ENCODE data around the gene PWP2.

GRCh38 chr21:44076316-44076715 lies 30.9 kb upstream of the PWP2 start:
- TF ChIP-seq CTCF (optimal IDR thresholded peaks at IDR 0.05 in 1 of 3, IDR thresholded peaks at IDR 0.05 in 1 of 3, conservative IDR thresholded peaks at IDR 0.05 in 1 of 3; ENCODE audit: extremely low read depth in 1 of 3, insufficient read depth in 2 of 3, low read length in 3 of 3) (no peak), EZH2 (IDR thresholded peaks at IDR 0.05; ENCODE audit: low read length) (no peak)

All from keratinocyte (primary cell).